ENCODE data around the gene TTLL13.

The TTLL13 gene

GRCh38 chr15:90264671-90265070 lies 15.3 kb downstream of the TTLL13 start:
- peak overlapping the region; percentile 96 for H3K27ac ChIP-seq
- TF ChIP-seq, protein P1, sequence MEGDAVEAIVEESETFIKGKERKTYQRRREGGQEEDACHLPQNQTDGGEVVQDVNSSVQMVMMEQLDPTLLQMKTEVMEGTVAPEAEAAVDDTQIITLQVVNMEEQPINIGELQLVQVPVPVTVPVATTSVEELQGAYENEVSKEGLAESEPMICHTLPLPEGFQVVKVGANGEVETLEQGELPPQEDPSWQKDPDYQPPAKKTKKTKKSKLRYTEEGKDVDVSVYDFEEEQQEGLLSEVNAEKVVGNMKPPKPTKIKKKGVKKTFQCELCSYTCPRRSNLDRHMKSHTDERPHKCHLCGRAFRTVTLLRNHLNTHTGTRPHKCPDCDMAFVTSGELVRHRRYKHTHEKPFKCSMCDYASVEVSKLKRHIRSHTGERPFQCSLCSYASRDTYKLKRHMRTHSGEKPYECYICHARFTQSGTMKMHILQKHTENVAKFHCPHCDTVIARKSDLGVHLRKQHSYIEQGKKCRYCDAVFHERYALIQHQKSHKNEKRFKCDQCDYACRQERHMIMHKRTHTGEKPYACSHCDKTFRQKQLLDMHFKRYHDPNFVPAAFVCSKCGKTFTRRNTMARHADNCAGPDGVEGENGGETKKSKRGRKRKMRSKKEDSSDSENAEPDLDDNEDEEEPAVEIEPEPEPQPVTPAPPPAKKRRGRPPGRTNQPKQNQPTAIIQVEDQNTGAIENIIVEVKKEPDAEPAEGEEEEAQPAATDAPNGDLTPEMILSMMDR (IDR thresholded peaks at IDR 0.05; ENCODE audit: low read depth, low read length): no peak
- DNase-seq: no peak
- no peaks in the 10 kb centered on the region for H3K9me3 ChIP-seq (ENCODE audit: severe bottlenecking)
- peaks cover 23% of the 10 kb centered on the region for H3K36me3 ChIP-seq
- peak overlapping the region; percentile 83 for H3K4me3 ChIP-seq (ENCODE audit: low read depth, low read length)
- no peaks in the 10 kb centered on the region for H3K27me3 ChIP-seq (ENCODE audit: insufficient read depth, low read depth, severe bottlenecking)

DNA sequence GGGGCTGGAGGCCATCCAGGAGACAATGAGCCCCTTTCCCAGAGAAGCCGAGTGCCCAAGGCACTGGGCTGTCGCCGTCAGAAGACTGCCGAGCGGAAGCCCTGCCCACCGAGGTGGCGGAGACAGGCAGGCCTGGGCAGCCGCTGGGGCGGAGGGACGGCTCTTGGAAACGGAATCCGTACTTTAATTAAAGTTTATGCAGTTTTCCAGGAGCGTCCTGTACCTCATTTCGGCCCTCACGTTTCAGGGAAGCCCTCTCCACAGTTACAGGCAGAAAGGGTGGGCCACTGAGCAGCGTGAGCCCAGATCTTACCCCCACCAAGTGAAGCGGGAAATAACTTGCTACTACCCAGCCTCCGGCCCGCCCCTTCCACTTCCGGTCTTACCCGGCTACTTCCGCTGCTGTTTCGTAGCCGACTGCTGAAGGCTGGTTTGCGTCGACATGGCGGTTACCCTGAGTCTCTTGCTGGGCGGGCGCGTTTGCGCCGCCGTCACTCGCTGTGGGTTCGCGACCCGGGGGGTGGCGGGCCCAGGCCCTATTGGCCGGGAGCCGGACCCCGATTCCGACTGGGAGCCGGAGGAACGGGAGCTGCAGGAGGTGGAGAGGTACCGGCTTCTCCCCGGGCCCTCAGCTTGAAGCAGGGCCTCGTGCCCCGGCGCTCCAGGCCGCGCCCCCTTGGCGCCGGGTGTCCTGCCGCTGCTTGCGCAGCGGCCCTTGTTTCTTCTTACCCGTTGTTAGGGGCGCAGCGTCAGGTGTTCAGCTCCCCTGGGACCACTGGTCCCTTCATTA lies 16.1 kb downstream of the TTLL13 start, which contains the start of gene NGRN:
Gene NGRN (plus strand): TSS at position 402 of the 790 bp plus-strand sequence. CDS start 41 bp downstream, at position 443.
- no peaks in the 10 kb centered on the region for H3K27me3 ChIP-seq (ENCODE audit: insufficient read depth, low read depth, severe bottlenecking)
- TF ChIP-seq, protein P1 (IDR thresholded peaks at IDR 0.05; ENCODE audit: low read depth, low read length): no peak
- peak within 1 kb of the TSS; percentile 96 for H3K27ac ChIP-seq
- peaks cover 31% of the 10 kb centered on the region for H3K36me3 ChIP-seq
- no peaks in the 10 kb centered on the region for H3K9me3 ChIP-seq (ENCODE audit: severe bottlenecking)
- peak; percentile 90 for DNase-seq
- H3K4me3 ChIP-seq (ENCODE audit: low read depth, low read length): peak within 1 kb of the TSS; percentile 83

- H3K27ac ChIP-seq: peak overlapping the region; percentile 96
- peak; percentile 30 for DNase-seq
- H3K36me3 ChIP-seq: peaks cover 37% of the 10 kb centered on the region
- TF ChIP-seq, protein P1 (IDR thresholded peaks at IDR 0.05; ENCODE audit: low read depth, low read length): no peak
- H3K27me3 ChIP-seq (ENCODE audit: insufficient read depth, low read depth, severe bottlenecking): no peaks in the 10 kb centered on the region
- H3K4me3 ChIP-seq (ENCODE audit: low read depth, low read length): peak overlapping the region; percentile 83
- H3K9me3 ChIP-seq (ENCODE audit: severe bottlenecking): no peaks in the 10 kb centered on the region
Measured at GRCh38 chr15:90266061-90266431, 16.7 kb downstream of the TTLL13 start.

DNA sequence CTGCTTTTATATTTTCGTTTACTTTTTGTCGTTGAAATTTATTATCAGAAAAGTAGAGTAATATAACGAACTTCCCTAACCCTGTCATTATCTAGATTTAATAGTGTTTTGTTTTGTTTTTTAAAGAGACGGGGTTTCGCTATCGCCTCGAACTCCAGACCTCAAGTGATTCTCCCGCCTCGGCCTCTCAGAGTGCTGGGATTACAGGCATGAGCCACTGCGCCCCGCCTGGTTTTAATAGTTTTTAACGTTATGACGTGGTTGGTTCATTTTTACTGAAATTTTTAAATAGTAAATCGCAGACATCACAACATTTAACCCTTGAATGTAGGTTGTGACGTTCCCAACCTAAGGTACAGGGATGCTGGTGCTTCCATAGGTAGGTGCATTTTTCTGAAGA lies 17.1 kb downstream of the TTLL13 start:
- Histone ChIP-seq H3K36me3 (peaks cover 41% of the 10 kb centered on the region), H3K27ac (peak overlapping the region; percentile 96), H3K9me3 (ENCODE audit: severe bottlenecking) (no peaks in the 10 kb centered on the region), H3K27me3 (ENCODE audit: insufficient read depth, low read depth, severe bottlenecking) (no peaks in the 10 kb centered on the region), H3K4me3 (ENCODE audit: low read depth, low read length) (peak overlapping the region; percentile 83)
- TF ChIP-seq, protein P1 (IDR thresholded peaks at IDR 0.05; ENCODE audit: low read depth, low read length): no peak
- DNase-seq: no peak

- no peak overlapping the region for H3K27ac ChIP-seq
- no peak for DNase-seq
Measured at GRCh38 chr15:90268415-90268814, 19.1 kb downstream of the TTLL13 start.

More at GRCh38 chr15:90268415-90268814, 19.1 kb downstream of the TTLL13 start:
- no peaks in the 10 kb centered on the region for H3K9me3 ChIP-seq (ENCODE audit: severe bottlenecking)
- no peak overlapping the region for H3K4me3 ChIP-seq (ENCODE audit: low read depth, low read length)
- H3K27me3 ChIP-seq (ENCODE audit: insufficient read depth, low read depth, severe bottlenecking): no peaks in the 10 kb centered on the region
- TF ChIP-seq, protein P1 (IDR thresholded peaks at IDR 0.05; ENCODE audit: low read depth, low read length): no peak
- H3K36me3 ChIP-seq: peaks cover 60% of the 10 kb centered on the region
